ENCODE data around the gene CYSLTR2.

- no peak for TF ChIP-seq CTCF (IDR thresholded peaks at IDR 0.05)
- no peak for TF ChIP-seq POLR2A (IDR thresholded peaks at IDR 0.05)
Measured at GRCh38 chr13:48660361-48661076, 6.8 kb downstream of the CYSLTR2 start.
